DOHH2 (cell line): ENCODE measurements around the gene FRG2.
A peak's percentile ranks its signal among the peaks of the same experiment; 100 is the strongest.
"Not testable (repeated sequence)": the region's sequence is repeated elsewhere in the genome, so short reads cannot be mapped to it uniquely, and the experiment has no call there.

Experiments used
- H3F3A ChIP-seq: fragments of 200-600 bp; sonication (generic), shearing (Covaris generic); 2 replicates; pipeline ENCODE4 v1.6.0; 2016; ENCODE audit warnings: antibody characterized with exemption, mild to moderate bottlenecking; ENCODE audit not compliant: control insufficient read depth, insufficient read depth
- H3K27ac ChIP-seq: fragments of 200-600 bp; sonication (generic); 2 replicates; pipeline ENCODE4 v1.5.1; 2014; ENCODE audit warnings: low read depth, mild to moderate bottlenecking, low read length, moderate library complexity
- H3K27me3 ChIP-seq: fragments of 200-600 bp; sonication (generic); 2 replicates; pipeline ENCODE4 v1.6.1; 2014; ENCODE audit warnings: mild to moderate bottlenecking, low read length, mixed read lengths; ENCODE audit not compliant: control insufficient read depth
- H3K36me3 ChIP-seq: fragments of 200-600 bp; sonication (generic); 2 replicates; pipeline ENCODE4 v1.6.1; 2014; ENCODE audit warnings: mild to moderate bottlenecking, low read length, moderate library complexity, mixed read lengths; ENCODE audit not compliant: control insufficient read depth
- H3K4me1 ChIP-seq: fragments of 200-600 bp; sonication (generic); 2 replicates; pipeline ENCODE4 v1.6.1; 2014; ENCODE audit warnings: mild to moderate bottlenecking, low read length, mixed read lengths; ENCODE audit not compliant: control insufficient read depth
- H3K4me2 ChIP-seq: fragments of 200-600 bp; sonication (generic); 2 replicates; pipeline ENCODE4 v1.6.0; 2014; ENCODE audit warnings: mild to moderate bottlenecking, low read length, moderate library complexity
- H3K4me3 ChIP-seq: fragments of 200-600 bp; sonication (generic); 2 replicates; pipeline ENCODE4 v1.5.1; 2014; ENCODE audit warnings: mild to moderate bottlenecking, low read length, mixed read lengths
- H3K79me2 ChIP-seq: fragments of 200-600 bp; sonication (generic); 2 replicates; pipeline ENCODE4 v1.6.1; 2014; ENCODE audit warnings: mild to moderate bottlenecking, low read length, mixed read lengths; ENCODE audit not compliant: control insufficient read depth
- H3K9me2 ChIP-seq: fragments of 200-600 bp; sonication (generic); replicated peaks from 2 replicates; pipeline ENCODE4 v1.6.1; 2014; ENCODE audit warnings: mild to moderate bottlenecking, low read length, mixed read lengths; ENCODE audit not compliant: control insufficient read depth
- H3K9me3 ChIP-seq: fragments of 200-600 bp; sonication (generic); 2 replicates; pipeline ENCODE4 v1.6.1; 2014; ENCODE audit warnings: antibody characterized with exemption, low read length, mixed read lengths; ENCODE audit not compliant: control insufficient read depth, insufficient read depth
- H4K20me1 ChIP-seq: fragments of 200-600 bp; sonication (generic); 2 replicates; pipeline ENCODE4 v1.6.0; 2014; ENCODE audit warnings: low read depth, mild to moderate bottlenecking, antibody characterized with exemption, low read length, moderate library complexity; ENCODE audit not compliant: control insufficient read depth, insufficient read depth
- CTCF ChIP-seq: fragments of 200-600 bp; sonication (generic); IDR thresholded peaks from one replicate; pipeline ENCODE4 v1.5.1; 2014; ENCODE audit warnings: antibody characterized with exemption, mild to moderate bottlenecking, low read depth, low read length; ENCODE audit not compliant: poor library complexity, severe bottlenecking
- EZH2phosphoT487 ChIP-seq: fragments of 200-600 bp; sonication (generic); IDR thresholded peaks from 2 replicates; pipeline ENCODE4 v1.6.1; 2017; ENCODE audit warnings: borderline replicate concordance, mild to moderate bottlenecking, antibody characterized with exemption, low read length, moderate library complexity, mixed read lengths

The FRG2 gene

GRCh38 chr4:189980292-189980691 is 46.8 kb downstream of the FRG2 start:
- H4K20me1 ChIP-seq, H3K79me2 ChIP-seq, H3K27me3 ChIP-seq, H3K4me2 ChIP-seq, H3K4me1 ChIP-seq, H3K4me3 ChIP-seq, H3K27ac ChIP-seq, H3K9me3 ChIP-seq, H3K9me2 ChIP-seq, H3F3A ChIP-seq, H3K36me3 ChIP-seq: not testable (repeated sequence)
- peak; percentile 46 for TF ChIP-seq CTCF

- TF ChIP-seq EZH2phosphoT487 (no peak), CTCF (no peak)
- H3K4me3 ChIP-seq, result no peak overlapping the region
Observed at GRCh38 chr4:189979196-189980047, 47.6 kb downstream of the FRG2 start.

More at GRCh38 chr4:189979196-189980047, 47.6 kb downstream of the FRG2 start:
- Histone ChIP-seq H4K20me1 (no peaks in the 10 kb centered on the region), H3K9me2 (no peaks in the 10 kb centered on the region), H3F3A (no peaks in the 10 kb centered on the region), H3K27me3 (no peaks in the 10 kb centered on the region), H3K27ac (no peak overlapping the region), H3K36me3 (no peaks in the 10 kb centered on the region), H3K9me3 (no peaks in the 10 kb centered on the region), H3K4me2 (no peak overlapping the region), H3K79me2 (no peaks in the 10 kb centered on the region), H3K4me1 (no peaks in the 10 kb centered on the region)
